Thoracic aorta (tissue), 2 donors: Measurements from ENCODE around the gene TBL1X. TPM values are rescaled to one million over a fixed set of nuclear protein-coding genes. Genes with fewer than 3 reads are reported as not detected.

Experiments
- ATAC-seq: fragments of 150-250 bp; one replicate; pipeline ENCODE4 v1.8.0; 2017; ENCODE audit warnings: low read depth; ENCODE audit not compliant: insufficient number of reproducible peaks, low FRiP score
- DNase-seq: peaks from one replicate; pipeline ENCODE4 v3.0.0-alpha.2; 2020; ENCODE audit warnings: low spot score
- H3K27ac ChIP-seq, 2 donors: fragments of 200-600 bp; sonication (generic); 1 replicate in 1 of 2; 2 replicates in 1 of 2; pipeline ENCODE4 v1.5.1; 2016; ENCODE audit warnings: mild to moderate bottlenecking in 2 of 2, moderate library complexity in 2 of 2
- H3K27me3 ChIP-seq: fragments of 200-600 bp; sonication (generic); replicated peaks from 2 replicates; pipeline ENCODE4 v1.6.0; 2016; ENCODE audit warnings: mild to moderate bottlenecking; ENCODE audit not compliant: insufficient read depth
- H3K36me3 ChIP-seq: fragments of 200-600 bp; sonication (generic); one replicate; pipeline ENCODE4 v1.5.1; 2016
- H3K4me1 ChIP-seq, 2 donors: fragments of 200-600 bp; sonication (generic); 1 replicate in 1 of 2; 2 replicates in 1 of 2; pipeline versions ENCODE4 v1.5.1 to v1.6.0; 2016; ENCODE audit warnings: low read depth in 2 of 2, mild to moderate bottlenecking in 1 of 2; ENCODE audit not compliant: control insufficient read depth in 1 of 2
- H3K4me3 ChIP-seq: fragments of 200-600 bp; sonication (generic); 2 replicates; pipeline ENCODE4 v1.5.1; 2016; ENCODE audit warnings: mild to moderate bottlenecking
- H3K9me3 ChIP-seq: fragments of 200-600 bp; sonication (generic); 2 replicates; pipeline ENCODE4 v1.5.1; 2016
- total RNA-seq, 2 donors: library from RNA; depleted of rRNA; stranded (reverse); fragments of >200 nt; gene quantifications; one replicate each; pipeline versions ENCODE4 v1.1.0 to v1.2.3, GENCODE V29; 2016
- TF ChIP-seq, protein P1 (sequence below): fragments of 200-600 bp; sonication (generic); IDR thresholded peaks from one replicate; pipeline ENCODE4 v1.5.1; 2019; ENCODE audit warnings: antibody characterized with exemption

TBL1X gene
- total RNA-seq, 2 donors from 2014 or later = 37.9 to 39.7 TPM

DNA sequence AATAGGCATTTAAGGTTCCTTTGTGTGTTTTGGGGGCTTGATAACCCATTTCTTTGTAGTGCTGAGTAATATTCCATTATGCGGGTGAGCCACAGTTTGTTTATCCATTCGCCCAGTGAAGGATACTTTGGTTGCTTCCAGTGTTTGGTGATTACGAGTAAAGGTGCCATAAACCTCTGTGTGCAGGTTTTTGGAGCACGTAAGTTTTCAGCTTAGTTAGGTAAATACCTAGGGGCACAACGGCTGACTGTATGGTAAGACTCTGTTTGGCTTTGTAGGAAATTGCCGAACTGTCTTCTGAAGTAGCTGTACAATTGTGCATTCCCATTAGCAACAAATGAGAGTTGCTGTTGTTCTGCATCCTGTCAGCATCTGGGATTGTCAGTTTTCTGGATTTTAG, 3.8 kb upstream of the TBL1X start:
- no peaks in the 10 kb centered on the region for H3K27me3 ChIP-seq
- no peak for DNase-seq

DNA sequence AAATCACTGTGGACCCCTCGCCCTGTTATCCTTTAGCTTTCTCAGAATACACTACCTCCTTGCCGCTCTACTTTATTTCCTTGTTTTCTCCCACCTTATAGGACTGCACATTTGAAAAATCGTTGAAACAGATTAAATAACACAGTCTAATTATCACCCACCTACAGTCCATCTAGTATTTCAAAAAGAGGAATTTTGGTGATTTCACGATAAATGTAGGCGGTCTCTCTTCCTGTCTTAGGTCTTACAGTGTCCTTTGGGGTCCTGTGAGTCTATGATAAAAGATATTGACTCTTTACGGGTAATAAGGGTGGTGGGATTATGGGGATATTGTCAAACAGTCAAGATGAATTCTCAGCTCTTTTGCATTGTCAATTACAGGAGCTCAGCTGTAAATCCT, 2.4 kb upstream of the TBL1X start:
- peaks cover 5 to 22% of the 10 kb centered on the region in 2 donors for H3K4me1 ChIP-seq
- H3K27ac ChIP-seq = peak overlapping the region in 1 of 2 donors; percentile 57
- DNase-seq = no peak
- no peak overlapping the region for H3K4me3 ChIP-seq
- H3K36me3 ChIP-seq = no peaks in the 10 kb centered on the region
- no peaks in the 10 kb centered on the region for H3K9me3 ChIP-seq
- no peak for ATAC-seq
- no peaks in the 10 kb centered on the region for H3K27me3 ChIP-seq
- TF ChIP-seq, protein P1, sequence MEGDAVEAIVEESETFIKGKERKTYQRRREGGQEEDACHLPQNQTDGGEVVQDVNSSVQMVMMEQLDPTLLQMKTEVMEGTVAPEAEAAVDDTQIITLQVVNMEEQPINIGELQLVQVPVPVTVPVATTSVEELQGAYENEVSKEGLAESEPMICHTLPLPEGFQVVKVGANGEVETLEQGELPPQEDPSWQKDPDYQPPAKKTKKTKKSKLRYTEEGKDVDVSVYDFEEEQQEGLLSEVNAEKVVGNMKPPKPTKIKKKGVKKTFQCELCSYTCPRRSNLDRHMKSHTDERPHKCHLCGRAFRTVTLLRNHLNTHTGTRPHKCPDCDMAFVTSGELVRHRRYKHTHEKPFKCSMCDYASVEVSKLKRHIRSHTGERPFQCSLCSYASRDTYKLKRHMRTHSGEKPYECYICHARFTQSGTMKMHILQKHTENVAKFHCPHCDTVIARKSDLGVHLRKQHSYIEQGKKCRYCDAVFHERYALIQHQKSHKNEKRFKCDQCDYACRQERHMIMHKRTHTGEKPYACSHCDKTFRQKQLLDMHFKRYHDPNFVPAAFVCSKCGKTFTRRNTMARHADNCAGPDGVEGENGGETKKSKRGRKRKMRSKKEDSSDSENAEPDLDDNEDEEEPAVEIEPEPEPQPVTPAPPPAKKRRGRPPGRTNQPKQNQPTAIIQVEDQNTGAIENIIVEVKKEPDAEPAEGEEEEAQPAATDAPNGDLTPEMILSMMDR = no peak

More for the DNA sequence above, 3.8 kb upstream of the TBL1X start:
- no peak for ATAC-seq
- Histone ChIP-seq H3K36me3 (no peaks in the 10 kb centered on the region), H3K4me1 (peaks cover 5 to 22% of the 10 kb centered on the region in 2 donors), H3K4me3 (no peak overlapping the region), H3K9me3 (no peaks in the 10 kb centered on the region), H3K27ac (no peak overlapping the region)
- TF ChIP-seq, protein P1 = no peak

DNA sequence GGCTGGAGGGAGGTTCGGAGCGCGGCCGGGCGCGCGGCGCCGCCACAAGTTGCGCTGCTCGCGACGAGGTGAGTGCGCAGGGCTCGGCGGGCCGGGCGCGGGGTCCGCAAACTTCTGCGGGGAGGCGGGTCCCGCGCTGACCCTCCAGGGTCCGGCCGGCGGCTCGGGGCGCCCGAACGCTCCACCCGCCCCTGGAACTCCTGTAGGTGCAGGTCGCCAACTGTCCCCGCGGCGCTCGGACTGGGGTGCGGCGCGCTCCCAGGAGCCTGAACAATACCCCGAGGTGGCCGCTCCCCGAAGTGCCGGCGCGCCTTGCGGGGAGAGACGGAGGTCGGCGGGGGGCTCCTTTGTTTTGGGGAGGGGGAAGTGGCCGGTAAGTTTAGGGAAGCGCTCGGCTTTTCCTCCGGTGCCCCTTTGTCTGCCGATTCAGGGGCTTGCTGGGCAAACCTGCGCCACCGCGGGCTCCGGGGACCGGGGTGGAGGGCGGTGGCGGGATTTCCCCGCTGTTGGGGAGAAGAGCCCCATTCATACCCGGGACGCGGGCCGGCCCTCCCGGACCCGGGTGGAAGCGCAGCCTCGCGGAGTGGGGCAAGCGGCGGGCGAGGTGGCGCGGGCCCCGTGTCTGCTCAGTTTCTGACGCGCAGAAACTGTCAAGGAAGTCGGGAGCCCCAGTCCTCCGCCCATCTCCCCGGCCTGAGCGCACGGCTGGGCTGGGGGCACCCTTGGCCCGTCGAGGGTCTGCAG, 694 bp downstream of the TBL1X start:
- H3K27me3 ChIP-seq = no peaks in the 10 kb centered on the region
- TF ChIP-seq, protein P1 = peak; percentile 8
- no peaks in the 10 kb centered on the region for H3K9me3 ChIP-seq
- no peaks in the 10 kb centered on the region for H3K36me3 ChIP-seq
- DNase-seq (no peak), ATAC-seq (no peak)
- H3K4me3 ChIP-seq = peak overlapping the region; percentile 80
- peak overlapping the region; percentile 72 to 88 for H3K27ac ChIP-seq
- peaks cover 5 to 26% of the 10 kb centered on the region in 2 donors for H3K4me1 ChIP-seq

DNA sequence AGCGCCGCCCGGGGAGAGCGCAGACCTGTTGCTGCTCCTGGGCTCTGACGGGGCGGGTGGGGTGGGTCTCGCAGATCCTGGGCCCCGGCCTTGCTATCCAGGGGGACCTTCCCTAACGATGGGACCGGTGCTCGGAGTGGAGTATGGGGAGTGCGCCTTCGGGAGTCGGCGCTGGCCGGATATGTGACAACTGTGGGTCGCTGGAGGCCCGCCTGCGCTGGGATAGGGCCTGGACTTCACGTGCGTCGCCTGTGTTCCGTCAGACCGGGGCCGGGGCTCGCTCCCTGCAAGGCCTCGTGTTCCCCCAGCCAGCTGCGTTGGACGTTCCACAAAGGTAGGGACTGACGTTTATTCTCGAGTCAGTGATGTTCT, 1.3 kb downstream of the TBL1X start:
- TF ChIP-seq, protein P1 = no peak
- no peak for DNase-seq
- no peak for ATAC-seq

DNA sequence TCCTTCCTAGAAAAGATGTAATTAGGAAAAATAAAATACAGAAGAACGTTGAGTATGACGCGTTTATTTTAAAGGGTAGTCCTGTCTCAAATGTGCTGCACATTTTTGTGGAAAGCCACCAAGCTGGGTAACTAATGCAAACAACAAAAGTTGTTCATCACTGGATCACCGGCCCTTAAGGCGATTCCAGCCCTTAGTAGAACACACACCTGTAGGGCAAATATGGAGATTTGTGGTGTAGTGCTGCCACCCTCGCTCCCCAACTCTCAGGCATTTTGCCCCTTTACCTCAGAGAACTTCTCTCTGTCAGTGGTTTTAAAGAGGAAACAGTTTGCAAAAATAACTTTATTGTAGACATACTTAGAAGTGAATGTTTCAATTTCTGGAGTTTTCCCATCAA, 1.9 kb downstream of the TBL1X start:
- no peaks in the 10 kb centered on the region for H3K9me3 ChIP-seq
- peak overlapping the region in 1 of 2 donors; percentile 88 for H3K27ac ChIP-seq
- DNase-seq (no peak), ATAC-seq (no peak)
- no peaks in the 10 kb centered on the region for H3K27me3 ChIP-seq
- H3K4me3 ChIP-seq = peak overlapping the region; percentile 80
- no peaks in the 10 kb centered on the region for H3K36me3 ChIP-seq
- TF ChIP-seq, protein P1 = no peak
- H3K4me1 ChIP-seq = peaks cover 5 to 26% of the 10 kb centered on the region in 2 donors

More for the DNA sequence above, 1.3 kb downstream of the TBL1X start:
- Histone ChIP-seq H3K9me3 (no peaks in the 10 kb centered on the region), H3K27ac (peak overlapping the region in 1 of 2 donors; percentile 88), H3K36me3 (no peaks in the 10 kb centered on the region), H3K27me3 (no peaks in the 10 kb centered on the region), H3K4me3 (peak overlapping the region; percentile 80), H3K4me1 (peaks cover 5 to 26% of the 10 kb centered on the region in 2 donors)
